HG03520 (cell line): Measurements from ENCODE around the gene SMAD9.
"Not testable (repeated sequence)": the region's sequence is repeated elsewhere in the genome, so short reads cannot be mapped to it uniquely, and the experiment has no call there.

Experiments used
- ATAC-seq: cut with Tn5 transposase; IDR thresholded peaks from one replicate; pipeline ENCODE4 v1.9.1; 2021; ENCODE audit warnings: mild to moderate bottlenecking, moderate library complexity; ENCODE audit not compliant: unreplicated experiment

The SMAD9 gene

DNA sequence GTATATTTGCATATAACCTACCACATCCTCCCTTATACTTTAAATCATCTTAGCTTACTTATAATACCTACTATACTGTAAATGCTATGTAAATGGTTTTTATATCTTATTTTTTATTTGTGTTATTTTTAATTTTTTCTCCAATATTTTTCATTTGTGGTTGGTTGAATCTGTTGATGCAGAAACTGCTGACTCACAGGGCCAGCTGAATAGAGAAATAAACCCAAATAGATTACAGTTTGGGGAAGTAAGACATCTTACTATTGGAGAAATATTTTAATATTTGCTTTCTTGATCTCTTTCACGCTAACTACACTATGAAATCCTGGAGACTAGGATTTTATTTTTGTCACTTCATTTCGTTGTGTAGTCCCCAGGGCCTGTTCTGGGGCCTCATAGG lies 7.1 kb downstream of the SMAD9 start:
- no peak for ATAC-seq

DNA sequence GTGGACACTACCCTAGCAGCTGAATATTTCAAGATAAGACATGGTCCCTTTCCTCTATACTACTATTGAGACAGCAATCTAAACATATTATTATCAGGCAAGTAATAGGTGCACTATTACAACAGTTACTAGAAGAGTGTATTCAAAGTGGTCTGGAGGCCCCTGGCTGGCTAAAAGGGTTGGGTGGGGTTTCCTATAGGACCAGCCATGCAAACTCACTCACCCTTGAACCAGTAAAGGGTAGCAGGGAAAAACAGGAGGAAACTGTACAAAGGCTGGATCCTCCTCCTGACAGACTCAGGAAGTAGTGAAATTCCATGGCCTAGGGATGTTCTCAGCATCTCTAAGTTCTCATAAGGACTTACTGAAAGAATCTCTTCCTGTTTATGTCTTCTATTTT lies 7.7 kb downstream of the SMAD9 start:
- ATAC-seq = no peak

- no peak for ATAC-seq
These were observed 9.5 kb downstream of the SMAD9 start for GRCh38 chr13:36910545-36910944.

- ATAC-seq = no peak
These were observed 12.2 kb downstream of the SMAD9 start for GRCh38 chr13:36907821-36908220.

DNA sequence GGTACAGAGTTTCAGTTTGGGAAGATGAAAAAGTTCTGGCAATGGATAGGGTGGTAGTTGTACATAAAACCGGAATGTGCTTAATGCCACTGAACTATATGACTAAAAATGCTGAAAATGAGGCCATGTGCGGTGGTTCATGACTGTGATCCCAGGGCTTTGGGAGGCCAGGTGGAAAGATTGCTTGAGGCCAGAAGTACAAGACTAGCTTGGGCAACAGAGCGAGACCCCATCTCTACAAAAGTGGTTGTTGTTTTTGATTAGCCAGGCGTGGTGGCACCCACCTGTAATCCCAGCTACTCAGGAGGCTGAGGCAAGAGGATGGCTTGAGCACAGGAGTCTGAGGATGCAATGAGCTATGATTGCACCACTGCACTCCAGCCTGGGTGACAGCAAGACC lies 12.8 kb downstream of the SMAD9 start:
- ATAC-seq = no peak

GRCh38 chr13:36905944-36906343 lies 14.1 kb downstream of the SMAD9 start:
- no peak for ATAC-seq

- no peak for ATAC-seq
These were observed 16.0 kb downstream of the SMAD9 start for GRCh38 chr13:36903925-36904595.

- no peak for ATAC-seq
These were observed 22.9 kb downstream of the SMAD9 start for GRCh38 chr13:36897054-36897616.

- ATAC-seq = no peak
These were observed 28.3 kb downstream of the SMAD9 start for GRCh38 chr13:36891752-36892151.

- ATAC-seq = no peak
These were observed 31.4 kb downstream of the SMAD9 start for GRCh38 chr13:36888645-36889044.

DNA sequence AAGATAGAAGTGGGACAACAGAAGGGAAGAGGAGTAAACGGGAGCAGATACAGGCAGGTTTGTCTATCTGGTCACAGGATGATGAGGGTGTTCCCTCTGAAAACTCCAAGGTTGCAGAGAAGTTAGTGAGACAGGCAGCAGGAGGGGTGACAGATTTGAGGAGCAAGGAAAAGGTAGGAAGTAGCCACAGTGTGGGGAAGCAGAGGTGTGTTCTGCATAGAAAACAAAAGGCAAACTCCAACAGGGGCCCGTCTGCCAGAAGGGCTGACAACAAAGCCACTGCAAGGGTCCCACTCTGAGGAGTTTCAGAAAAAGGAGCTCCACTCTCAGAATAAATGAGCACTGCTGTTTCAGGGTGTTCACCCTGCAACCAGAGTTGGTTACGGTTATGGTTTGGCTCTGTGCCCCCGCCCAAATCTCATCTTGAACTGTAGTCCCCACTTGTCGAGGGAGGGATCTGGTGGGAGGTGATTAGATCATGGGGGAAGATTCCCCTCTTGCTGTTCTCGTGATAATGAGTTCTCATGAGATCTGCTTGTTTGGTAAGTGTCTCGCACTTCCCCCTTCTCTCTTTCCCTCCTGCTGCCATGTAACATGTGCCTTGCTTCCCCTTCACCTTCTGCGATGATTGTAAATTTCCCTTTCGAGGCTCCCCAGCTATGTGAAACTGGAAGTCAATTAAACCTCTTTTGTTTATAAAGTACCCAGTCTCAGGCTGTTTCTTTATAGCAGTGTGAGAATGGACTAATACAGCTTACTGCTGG lies 32.1 kb downstream of the SMAD9 start:
- ATAC-seq = no peak

DNA sequence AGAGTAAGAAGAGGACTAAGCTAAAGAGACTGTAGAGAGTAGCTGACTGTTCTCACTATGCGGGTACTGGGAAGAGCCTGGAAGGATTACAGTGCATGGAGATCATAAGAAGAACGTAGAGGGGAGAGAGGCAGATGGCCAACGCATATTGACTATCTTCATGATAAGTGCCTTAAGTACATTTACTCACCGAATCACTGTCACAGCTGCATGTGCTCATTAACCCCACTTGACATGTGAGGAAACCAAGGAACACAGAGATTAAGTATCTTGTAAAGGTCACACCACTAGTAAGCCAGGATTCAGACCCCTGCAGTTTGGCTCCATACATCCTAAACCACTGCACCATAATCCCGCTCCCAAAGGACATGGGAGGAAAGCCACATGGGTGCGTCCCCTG lies 34.1 kb downstream of the SMAD9 start:
- ATAC-seq = no peak

GRCh38 chr13:36884235-36884634 lies 35.8 kb downstream of the SMAD9 start:
- ATAC-seq = no peak

GRCh38 chr13:36883824-36884223 lies 36.2 kb downstream of the SMAD9 start:
- no peak for ATAC-seq

DNA sequence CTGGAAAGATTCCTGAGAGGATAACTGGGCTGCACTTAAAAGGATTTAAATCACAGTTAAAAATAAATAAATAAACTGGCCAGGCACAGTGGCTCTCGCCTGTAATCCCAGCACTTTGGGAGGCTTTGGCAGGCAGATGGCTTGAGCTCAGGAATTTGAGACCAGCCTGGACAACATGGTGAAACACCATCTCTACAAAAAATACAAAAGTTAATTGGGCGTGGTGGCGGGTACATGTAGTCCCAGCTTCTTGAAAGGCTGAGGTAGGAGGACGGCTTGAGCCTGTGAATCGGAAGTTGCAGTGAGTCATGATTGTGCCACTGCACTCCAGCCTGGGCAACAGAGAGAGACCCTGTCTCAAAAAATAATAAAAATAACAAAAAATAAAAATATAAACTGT lies 36.6 kb downstream of the SMAD9 start:
- ATAC-seq = not testable (repeated sequence)

DNA sequence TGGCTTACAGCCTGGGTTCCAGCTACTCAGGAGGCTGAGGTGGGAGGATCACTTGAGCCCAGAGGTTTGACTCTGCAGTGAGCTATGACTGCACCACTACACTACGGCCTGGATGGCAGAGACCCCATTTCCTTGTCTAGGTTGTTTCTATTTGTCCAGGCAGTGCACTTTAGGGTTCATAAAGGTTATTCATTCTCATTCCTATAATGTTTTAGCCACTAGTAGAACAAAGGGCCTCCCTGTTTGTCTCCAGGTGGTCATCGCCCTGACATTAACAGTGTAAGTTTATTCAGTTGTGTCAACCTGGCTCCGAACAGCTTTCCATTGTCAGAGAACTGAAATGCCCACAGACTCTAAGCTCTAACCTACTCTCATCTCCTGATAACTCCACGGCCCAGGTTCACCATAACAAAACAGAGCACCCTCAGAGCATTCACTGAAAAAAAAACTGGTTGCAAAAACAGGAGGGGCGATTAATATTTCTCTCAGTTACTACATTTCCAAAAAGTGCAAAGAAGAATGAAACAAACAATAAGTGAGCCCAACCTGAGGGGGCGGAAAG lies 37.1 kb downstream of the SMAD9 start:
- ATAC-seq = no peak

- ATAC-seq = no peak
These were observed 39.1 kb downstream of the SMAD9 start for GRCh38 chr13:36880961-36881360.

DNA sequence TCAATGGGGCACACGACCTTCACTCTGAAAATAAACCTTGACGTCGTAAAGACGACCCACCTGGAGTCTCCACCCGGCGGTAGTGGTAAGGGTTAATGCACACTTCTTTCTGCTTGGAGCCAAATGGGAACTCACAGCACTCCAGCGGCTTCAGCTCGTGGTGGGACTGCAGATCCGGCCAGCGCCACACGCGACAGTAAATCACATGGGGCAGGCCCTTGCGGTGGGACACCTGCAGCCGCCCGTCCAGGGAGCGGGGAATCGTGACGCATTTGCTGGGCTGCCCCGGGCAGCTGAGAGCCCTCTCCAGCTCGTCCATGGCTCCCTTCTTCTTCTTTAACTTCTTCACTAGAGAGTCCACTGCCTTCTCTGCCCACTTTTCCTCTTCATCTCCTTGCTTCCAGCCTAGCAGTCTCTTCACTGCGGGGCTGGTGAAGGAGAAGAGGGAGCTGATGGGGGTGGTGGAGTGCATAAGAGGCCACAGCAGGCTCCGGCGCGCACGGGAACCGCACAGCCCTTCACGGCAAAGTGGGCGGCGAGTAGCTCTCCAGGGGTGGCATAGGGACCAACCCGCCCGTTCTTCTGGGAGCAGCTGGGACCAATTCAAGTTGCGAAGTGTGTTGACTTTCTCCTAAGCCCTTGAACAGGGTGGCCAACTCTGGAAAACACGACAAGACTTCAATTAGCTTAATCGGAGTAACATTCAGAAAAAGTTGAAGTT lies 40.7 kb downstream of the SMAD9 start:
- ATAC-seq = no peak

DNA sequence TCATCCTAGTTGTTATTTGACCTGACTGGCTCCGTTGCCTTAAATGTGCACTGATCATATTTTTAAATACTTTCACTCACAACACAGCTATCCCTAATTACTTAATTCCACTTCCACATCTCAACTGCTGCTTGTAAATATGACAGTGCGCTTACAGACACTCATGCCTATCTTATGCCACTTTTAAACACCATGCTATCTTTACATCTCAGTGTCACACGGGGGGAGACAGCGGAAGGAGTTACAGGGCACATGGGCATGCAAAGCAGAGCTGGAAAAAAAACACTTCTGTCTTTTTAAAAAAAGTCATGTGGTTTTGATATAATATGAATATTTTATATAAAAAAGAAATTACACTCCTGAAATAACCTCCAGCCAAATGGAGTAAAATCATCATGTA lies 44.1 kb downstream of the SMAD9 start:
- ATAC-seq = no peak

DNA sequence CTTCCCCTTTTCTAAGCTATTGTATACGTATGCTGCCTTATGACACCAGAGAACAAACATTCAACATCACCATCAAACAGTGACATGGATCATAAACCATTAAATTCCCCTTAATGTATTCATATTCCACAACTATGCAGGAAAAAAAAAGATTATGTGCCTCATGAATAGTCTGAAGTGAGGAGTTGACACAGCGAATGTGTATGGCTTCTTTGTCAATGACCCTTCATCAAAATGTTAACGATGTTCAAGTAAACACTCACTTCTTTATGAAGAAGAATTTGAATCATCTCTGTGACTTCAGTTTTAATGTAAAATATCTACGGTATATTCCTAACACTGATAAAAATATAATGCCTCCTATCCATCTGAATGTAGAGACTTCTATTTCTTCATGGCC lies 44.6 kb downstream of the SMAD9 start:
- ATAC-seq = no peak

GRCh38 chr13:36872621-36873020 lies 47.4 kb downstream of the SMAD9 start:
- no peak for ATAC-seq
